SK-N-SH (cell line): ENCODE results near the gene VPS26A. TPM values are rescaled to one million over a fixed set of nuclear protein-coding genes. Genes with fewer than 3 reads are reported as not detected.

Source experiments
- CTCF ChIA-PET: fragments of 300-600, 350-600 bp; formaldehyde crosslinking; extraction: SDS; loops from one replicate; lab custom pipeline; 2021; lab: Yijun Ruan, JAX
- POLR2A ChIA-PET: fragments of 350-600 bp; sonication (Branson Sonifier 250); formaldehyde crosslinking; extraction: SDS; loops from one replicate; lab custom pipeline; 2020; ENCODE audit warnings: antibody characterized with exemption, inconsistent platforms; lab: Yijun Ruan, JAX
- DNase-seq: peaks from one replicate; pipeline ENCODE4 v3.0.0; 2012
- H2AFZ ChIP-seq: fragments of 200-600 bp; sonication (generic); 2 replicates; pipeline ENCODE4 v1.8.1; 2016; ENCODE audit warnings: antibody characterized with exemption, mild to moderate bottlenecking, low read depth
- H3F3A ChIP-seq: fragments of 200-600 bp; sonication (generic); replicated peaks from 2 replicates; pipeline ENCODE3; 2016; ENCODE audit warnings: antibody characterized with exemption, mild to moderate bottlenecking; ENCODE audit not compliant: insufficient read depth
- H3K27ac ChIP-seq, 2 experiments: fragments of 200-500 bp in 1 of 2; fragments of 200-600 bp in 1 of 2; sonication (Bioruptor generic) in 1 of 2; sonication (generic), shearing (Covaris generic) in 1 of 2; 2 replicates each; pipeline versions ENCODE4 v1.5.1 to v1.6.1; 2014 to 2016; ENCODE audit warnings: low read depth in 2 of 2, inconsistent platforms in 1 of 2, low read length in 1 of 2, mild to moderate bottlenecking in 1 of 2, mixed read lengths in 1 of 2
- H3K27me3 ChIP-seq: fragments of 200-600 bp; sonication (generic), shearing (Covaris generic); 2 replicates; pipeline ENCODE4 v1.6.1; 2016; ENCODE audit warnings: mixed run types; ENCODE audit not compliant: insufficient read depth
- H3K36me3 ChIP-seq, 2 experiments: fragments of 200-500 bp in 1 of 2; fragments of 200-600 bp in 1 of 2; sonication (Bioruptor generic) in 1 of 2; sonication (generic) in 1 of 2; replicated peaks in 1 of 2; 2 replicates each; pipeline versions ENCODE3 to v1.5.1; 2014 to 2016; ENCODE audit warnings: low read length in 1 of 2, mild to moderate bottlenecking in 1 of 2; ENCODE audit not compliant: insufficient read depth in 2 of 2, control insufficient read depth in 1 of 2
- H3K4me1 ChIP-seq, 2 experiments: fragments of 200-500 bp in 1 of 2; fragments of 200-600 bp in 1 of 2; sonication (Bioruptor generic) in 1 of 2; sonication (generic), shearing (Covaris generic) in 1 of 2; 2 replicates each; pipeline versions ENCODE4 v1.5.1 to v1.6.1; 2014 to 2016; ENCODE audit warnings: low read depth in 1 of 2, low read length in 1 of 2, mixed run types in 1 of 2; ENCODE audit not compliant: insufficient read depth in 2 of 2, control insufficient read depth in 1 of 2
- H3K4me2 ChIP-seq: fragments of 200-600 bp; sonication (generic), shearing (Covaris generic); 2 replicates; pipeline ENCODE4 v1.6.1; 2017; ENCODE audit warnings: mixed run types
- H3K4me3 ChIP-seq, 2 experiments: fragments of 200-500 bp in 1 of 2; fragments of 200-600 bp in 1 of 2; sonication (Bioruptor generic) in 1 of 2; sonication (generic), shearing (Covaris generic) in 1 of 2; 2 replicates each; pipeline versions ENCODE4 v1.5.1 to v1.8.1; 2014 to 2016; ENCODE audit warnings: low read depth in 2 of 2, inconsistent platforms in 1 of 2, low read length in 1 of 2, mild to moderate bottlenecking in 1 of 2, mixed read lengths in 1 of 2, moderate library complexity in 1 of 2
- H3K79me2 ChIP-seq: fragments of 200-600 bp; sonication (generic); 2 replicates; pipeline ENCODE4 v1.8.1; 2017; ENCODE audit warnings: mild to moderate bottlenecking; ENCODE audit not compliant: insufficient read depth
- H3K9ac ChIP-seq: fragments of 200-600 bp; sonication (generic); 2 replicates; pipeline ENCODE4 v1.6.1; 2017; ENCODE audit warnings: mixed run types
- H3K9me2 ChIP-seq: fragments of 200-600 bp; sonication (generic); 2 replicates; pipeline ENCODE4 v1.6.1; 2017; ENCODE audit warnings: mixed run types
- H3K9me3 ChIP-seq: fragments of 200-600 bp; sonication (generic); 2 replicates; pipeline ENCODE4 v1.6.1; 2017; ENCODE audit warnings: mixed run types, mild to moderate bottlenecking, moderate library complexity
- H4K20me1 ChIP-seq: fragments of 200-600 bp; sonication (generic); 2 replicates; pipeline ENCODE4 v1.6.1; 2017; ENCODE audit warnings: mild to moderate bottlenecking, mixed run types; ENCODE audit not compliant: insufficient read depth
- CHD2 ChIP-seq: fragments of 150-350 bp; IDR thresholded peaks from 2 replicates; pipeline ENCODE4 v1.6.1; 2018; ENCODE audit warnings: low read length; ENCODE audit not compliant: partially characterized antibody
- ELF1 ChIP-seq: IDR thresholded peaks from 2 replicates; pipeline ENCODE4 v1.4.0; 2012
- EZH2phosphoT487 ChIP-seq: fragments of 200-600 bp; sonication (generic); IDR thresholded peaks from 2 replicates; pipeline ENCODE4 v1.6.1; 2017; ENCODE audit warnings: low read depth, mixed run types, mild to moderate bottlenecking, antibody characterized with exemption, moderate library complexity, borderline replicate concordance
- FOSL2 ChIP-seq: IDR thresholded peaks from 2 replicates; pipeline ENCODE4 v1.4.0; 2012; ENCODE audit warnings: low read depth, mild to moderate bottlenecking, moderate library complexity, borderline replicate concordance
- FOXJ3 ChIP-seq: sonication (generic); formaldehyde crosslinking; IDR thresholded peaks from 2 replicates; pipeline ENCODE4 v1.5.1; 2020; ENCODE audit warnings: mild to moderate bottlenecking, missing genetic modification reagents
- GATA2 ChIP-seq: sonication (generic); formaldehyde crosslinking; IDR thresholded peaks from 2 replicates; pipeline ENCODE4 v1.5.0; 2020; ENCODE audit warnings: mild to moderate bottlenecking, missing genetic modification reagents
- JUND ChIP-seq: IDR thresholded peaks from 2 replicates; pipeline ENCODE4 v1.4.0; 2012
- MAX ChIP-seq: IDR thresholded peaks from 2 replicates; pipeline ENCODE4 v1.4.0; 2012; ENCODE audit warnings: low read depth
- MXI1 ChIP-seq: IDR thresholded peaks from 2 replicates; pipeline ENCODE4 v1.6.1; 2012; ENCODE audit warnings: mild to moderate bottlenecking, low read depth, low read length, improper control_type of control experiment
- NFIC ChIP-seq: IDR thresholded peaks from 2 replicates; pipeline ENCODE4 v1.4.0; 2012; ENCODE audit warnings: borderline replicate concordance
- RFX5 ChIP-seq: IDR thresholded peaks from 2 replicates; pipeline ENCODE4 v1.6.1; 2012; ENCODE audit warnings: mild to moderate bottlenecking, improper control_type of control experiment, low read length
- RXRA ChIP-seq: IDR thresholded peaks from 2 replicates; pipeline ENCODE4 v1.4.0; 2012; ENCODE audit warnings: low read depth, mild to moderate bottlenecking, borderline replicate concordance
- SIN3A ChIP-seq: IDR thresholded peaks from 2 replicates; pipeline ENCODE4 v1.6.1; 2012; ENCODE audit warnings: low read depth, mild to moderate bottlenecking, low read length, moderate library complexity, borderline replicate concordance
- TAF1 ChIP-seq: IDR thresholded peaks from 2 replicates; pipeline ENCODE4 v1.6.1; 2012; ENCODE audit warnings: low read depth, mild to moderate bottlenecking, low read length, moderate library complexity, borderline replicate concordance
- TCF12 ChIP-seq: IDR thresholded peaks from 2 replicates; pipeline ENCODE4 v1.4.0; 2012
- ZBTB33 ChIP-seq: IDR thresholded peaks from 2 replicates; pipeline ENCODE4 v1.4.0; 2012; ENCODE audit warnings: low read depth, borderline replicate concordance
- WGBS: methylation state at CpG from one replicate; pipeline ENCODE4 v1.1.6; 2017; ENCODE audit warnings: low lambda C conversion rate; 5-methylcytosine and 5-hydroxymethylcytosine counted together
- polyA plus RNA-seq, 3 experiments: library from polyadenylated mRNA; depleted of rRNA; stranded (reverse); fragments of >200 nt; gene quantifications; 2 replicates each; pipeline ENCODE4 v1.2.3, GENCODE V29; 2012
- TF ChIP-seq, protein P1 (sequence below): fragments of 150-350 bp; IDR thresholded peaks from 2 replicates; pipeline ENCODE4 v1.6.1; 2017; ENCODE audit warnings: antibody characterized with exemption, low read length, low read depth, borderline replicate concordance
- TF ChIP-seq, protein P2 (sequence below): fragments of 150-350 bp; IDR thresholded peaks from 2 replicates; pipeline ENCODE4 v1.6.1; 2016; ENCODE audit warnings: mild to moderate bottlenecking, low read depth, low read length

VPS26A gene
- polyA plus RNA-seq, 1 of the 3 experiments (the other 2 are of a cell fraction), result 10.6 TPM

DNA sequence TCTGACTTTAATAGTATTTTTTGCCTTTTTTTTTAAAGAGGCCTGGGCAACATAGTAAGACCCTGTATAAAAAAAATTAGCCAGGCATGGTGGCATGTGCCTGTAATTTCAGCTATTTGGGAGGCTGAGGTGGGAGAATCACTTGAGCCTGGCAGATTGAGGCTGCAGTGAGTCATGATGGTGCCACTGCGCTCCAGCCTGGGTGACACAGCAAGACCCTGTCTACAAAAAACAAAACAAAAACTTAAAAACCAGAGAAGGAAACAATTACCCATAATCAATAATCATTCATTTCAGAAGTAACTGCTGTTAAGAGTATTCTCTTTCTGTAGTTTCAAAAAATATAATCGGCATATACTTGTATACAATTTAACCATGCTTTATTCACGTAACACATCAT, 28.0 kb downstream of the VPS26A start:
- H3K4me1 ChIP-seq, result no peaks in the 10 kb centered on the region
- CTCF ChIA-PET, result no interaction called here
- no peak for TF ChIP-seq MAX
- TF ChIP-seq, protein P1, sequence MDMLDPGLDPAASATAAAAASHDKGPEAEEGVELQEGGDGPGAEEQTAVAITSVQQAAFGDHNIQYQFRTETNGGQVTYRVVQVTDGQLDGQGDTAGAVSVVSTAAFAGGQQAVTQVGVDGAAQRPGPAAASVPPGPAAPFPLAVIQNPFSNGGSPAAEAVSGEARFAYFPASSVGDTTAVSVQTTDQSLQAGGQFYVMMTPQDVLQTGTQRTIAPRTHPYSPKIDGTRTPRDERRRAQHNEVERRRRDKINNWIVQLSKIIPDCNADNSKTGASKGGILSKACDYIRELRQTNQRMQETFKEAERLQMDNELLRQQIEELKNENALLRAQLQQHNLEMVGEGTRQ, result no peak
- TF ChIP-seq SIN3A, result no peak
- TF ChIP-seq, protein P2, sequence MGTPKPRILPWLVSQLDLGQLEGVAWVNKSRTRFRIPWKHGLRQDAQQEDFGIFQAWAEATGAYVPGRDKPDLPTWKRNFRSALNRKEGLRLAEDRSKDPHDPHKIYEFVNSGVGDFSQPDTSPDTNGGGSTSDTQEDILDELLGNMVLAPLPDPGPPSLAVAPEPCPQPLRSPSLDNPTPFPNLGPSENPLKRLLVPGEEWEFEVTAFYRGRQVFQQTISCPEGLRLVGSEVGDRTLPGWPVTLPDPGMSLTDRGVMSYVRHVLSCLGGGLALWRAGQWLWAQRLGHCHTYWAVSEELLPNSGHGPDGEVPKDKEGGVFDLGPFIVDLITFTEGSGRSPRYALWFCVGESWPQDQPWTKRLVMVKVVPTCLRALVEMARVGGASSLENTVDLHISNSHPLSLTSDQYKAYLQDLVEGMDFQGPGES, result no peak
- TF ChIP-seq ELF1, result no peak
- no peak for TF ChIP-seq RFX5
- no peak for TF ChIP-seq JUND
- no peak for TF ChIP-seq RXRA
- no peak for TF ChIP-seq TAF1
- no peak for TF ChIP-seq FOXJ3 (CRISPR knock-in tag)
- TF ChIP-seq GATA2 (CRISPR knock-in tag), result no peak
- TF ChIP-seq FOSL2, result no peak
- TF ChIP-seq CHD2, result no peak
- TF ChIP-seq MXI1, result no peak
- TF ChIP-seq EZH2phosphoT487, result no peak
- no peak for TF ChIP-seq ZBTB33
- TF ChIP-seq TCF12, result no peak
- no peak for TF ChIP-seq NFIC

More for the DNA sequence above, 28.0 kb downstream of the VPS26A start:
- H3K36me3 ChIP-seq, result peaks cover 0 to 3% of the 10 kb centered on the region in 2 experiments
- no peak overlapping the region for H3K4me3 ChIP-seq
- no peak overlapping the region for H3K9ac ChIP-seq
- POLR2A ChIA-PET, result no interaction called here
- peaks cover 94% of the 10 kb centered on the region for H3K79me2 ChIP-seq
- 0 out of 2 replicates have a peak, but pooled peaks cover 8% of the 10 kb centered on the region for H4K20me1 ChIP-seq
- H3K27ac ChIP-seq, result no peak overlapping the region
- no peaks in the 10 kb centered on the region for H3K27me3 ChIP-seq
- no peak overlapping the region for H3K4me2 ChIP-seq
- H3K9me2 ChIP-seq, result no peaks in the 10 kb centered on the region
- no peaks in the 10 kb centered on the region for H3K9me3 ChIP-seq
- DNase-seq, result no peak
- peaks cover 5% of the 10 kb centered on the region for H3F3A ChIP-seq
- 97% methylated on average over 3 of the region's 3 CpGs for WGBS
- H2AFZ ChIP-seq, result no peak overlapping the region
